Uterus (tissue), 2 donors: ENCODE data around the gene HMX1.

Experiments
- CTCF ChIP-seq, 4 experiments: fragments of 200-600 bp in 2 of 4; fragments of 450-650 bp in 2 of 4; sonication (generic) in 2 of 4; IDR thresholded peaks; one replicate each; pipeline ENCODE4 v1.5.1; 2016 to 2019; ENCODE audit warnings: antibody characterized with exemption in 4 of 4, mild to moderate bottlenecking in 2 of 4, moderate library complexity in 1 of 4
- POLR2A ChIP-seq, 2 donors: fragments of 450-650 bp; IDR thresholded peaks; one replicate each; pipeline ENCODE4 v1.6.1; 2016; ENCODE audit warnings: antibody characterized with exemption in 2 of 2, mild to moderate bottlenecking in 1 of 2, moderate library complexity in 1 of 2

GRCh38 chr4:8862334-8862733, 9.3 kb downstream of the HMX1 start:
- TF ChIP-seq POLR2A (IDR thresholded peaks at IDR 0.05): no peak
- no peak for TF ChIP-seq CTCF (IDR thresholded peaks at IDR 0.05)
